GM19467 (cell line): ENCODE measurements around the gene MBNL2.

Experiments
- ATAC-seq: cut with Tn5 transposase; IDR thresholded peaks from one replicate; pipeline ENCODE4 v1.9.1; 2021; ENCODE audit warnings: mild to moderate bottlenecking, moderate library complexity; ENCODE audit not compliant: unreplicated experiment

The MBNL2 gene

DNA sequence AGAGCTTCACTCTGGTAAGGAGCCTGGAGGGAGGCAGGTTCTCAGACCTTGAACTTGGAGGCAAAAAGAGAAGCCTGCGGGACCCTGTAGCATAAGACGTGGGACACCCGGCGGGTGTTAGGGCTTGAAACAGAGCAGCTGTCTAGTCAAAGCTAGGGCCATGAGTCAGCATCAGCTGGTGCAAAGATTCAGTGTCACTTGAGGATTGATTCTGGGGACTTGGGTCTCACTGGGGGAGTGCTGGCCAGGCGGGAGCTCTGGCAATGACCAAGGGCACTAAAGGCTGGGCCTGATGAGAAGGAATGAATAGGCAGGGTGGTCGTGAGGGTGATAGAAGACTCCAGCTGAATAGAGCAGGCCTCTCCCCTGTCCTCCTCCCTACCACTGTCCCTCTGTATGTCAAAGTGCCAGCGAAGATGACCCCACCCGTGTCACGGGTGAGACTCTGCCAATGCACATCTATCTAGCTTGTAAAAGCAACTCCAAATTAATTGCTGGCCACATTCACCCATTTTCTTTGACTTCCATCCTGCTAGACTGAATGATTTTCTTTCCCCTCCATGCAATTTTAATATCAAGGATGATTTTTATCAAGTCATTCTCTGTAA lies 97.1 kb downstream of the MBNL2 start:
- ATAC-seq = no peak

DNA sequence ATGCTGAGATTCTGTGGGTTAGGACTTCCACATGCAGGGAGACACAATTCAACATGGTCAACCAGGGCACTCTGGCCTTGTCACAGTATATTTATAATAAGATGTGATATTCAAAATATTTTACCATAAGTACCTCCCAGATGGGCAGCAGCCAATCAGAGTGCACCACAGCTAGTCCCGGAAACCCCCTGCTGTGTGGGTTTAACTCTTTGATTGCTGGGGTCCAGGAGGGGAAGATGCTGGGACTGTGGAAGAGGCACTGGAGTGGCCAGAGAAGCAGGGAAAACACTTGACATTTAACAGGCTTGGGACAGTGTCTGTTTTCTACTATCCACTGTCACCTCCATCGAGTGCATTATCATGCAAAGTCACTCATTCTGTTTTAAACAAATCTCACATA lies 99.0 kb downstream of the MBNL2 start:
- ATAC-seq = no peak

DNA sequence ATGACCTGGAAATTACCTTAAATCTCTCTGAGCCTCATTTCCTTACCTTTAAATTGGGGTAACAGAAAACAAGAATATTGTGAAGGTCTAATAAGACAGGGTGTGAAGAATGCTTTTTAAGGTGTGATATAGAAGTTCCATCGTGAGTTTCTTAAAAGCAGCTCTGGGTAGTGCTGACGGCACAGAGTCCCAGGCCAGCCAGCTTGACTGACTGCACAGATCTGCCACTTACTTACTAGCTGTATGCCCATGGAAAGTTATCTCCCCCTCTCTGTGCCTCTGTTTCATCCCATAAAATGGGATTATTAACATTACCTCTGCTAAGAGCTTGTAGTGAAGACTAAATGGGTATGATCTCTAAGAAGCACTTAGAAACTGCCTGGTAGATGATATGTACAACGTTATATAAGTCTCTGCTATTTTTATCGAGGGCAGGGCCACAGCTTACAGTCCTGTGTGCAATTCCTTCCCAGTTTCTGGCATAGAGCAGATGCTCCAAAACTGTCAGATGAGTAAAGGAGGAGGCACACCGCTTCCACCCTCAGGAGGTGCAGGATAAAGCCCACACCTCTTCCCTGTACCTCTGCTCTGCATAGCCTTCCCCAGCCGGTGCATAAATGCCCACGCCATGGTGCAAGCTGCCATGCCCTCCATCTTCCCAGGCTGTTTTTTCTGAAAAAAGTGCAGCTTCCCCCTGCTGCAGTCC lies 99.6 kb downstream of the MBNL2 start:
- no peak for ATAC-seq

DNA sequence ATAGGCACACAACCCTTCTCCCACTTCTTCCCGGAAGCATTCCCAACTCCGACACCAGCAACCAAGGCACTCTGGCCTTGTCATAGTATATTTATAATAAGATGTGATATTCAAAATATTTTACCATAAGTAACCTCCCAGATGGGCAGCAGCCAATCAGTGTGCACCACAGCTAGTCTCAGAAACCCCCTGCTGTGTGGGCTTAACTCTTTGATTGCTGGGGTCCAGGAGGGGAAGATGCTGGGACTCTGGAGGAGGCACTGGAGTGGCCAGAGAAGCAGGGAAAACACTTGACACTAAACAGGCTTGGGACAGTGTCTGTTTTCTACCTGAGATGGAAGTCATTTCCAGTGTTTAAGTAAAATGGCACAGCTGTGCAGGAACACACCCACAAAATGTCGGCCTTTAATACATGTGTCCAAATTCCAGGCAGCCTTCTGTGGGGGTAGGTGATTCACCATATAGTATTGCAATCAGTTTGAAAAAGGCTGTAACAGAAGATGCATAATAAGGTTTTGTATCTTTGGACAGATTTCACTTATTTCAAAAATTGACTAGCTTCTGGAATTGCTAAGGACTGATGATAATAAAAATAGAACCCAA lies 100.7 kb downstream of the MBNL2 start:
- ATAC-seq = no peak

DNA sequence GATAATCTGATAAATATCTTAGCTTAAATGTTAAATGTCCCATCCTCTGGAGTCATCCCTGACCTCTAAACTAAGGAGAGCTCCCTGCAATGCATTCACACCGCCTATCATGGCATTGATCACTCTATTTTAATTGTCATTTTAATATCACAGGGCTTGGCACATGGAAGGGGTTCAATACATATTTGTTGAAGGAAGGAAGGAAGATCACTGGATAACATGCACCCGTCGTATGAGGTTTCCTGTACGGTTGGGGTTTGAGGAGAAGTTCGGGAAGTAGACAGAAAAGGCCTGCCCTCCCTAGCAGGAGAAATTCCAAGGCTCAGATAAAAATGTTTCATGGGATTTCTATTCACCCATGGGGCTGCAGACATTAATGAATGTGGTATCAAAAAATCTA lies 102.0 kb downstream of the MBNL2 start:
- no peak for ATAC-seq

DNA sequence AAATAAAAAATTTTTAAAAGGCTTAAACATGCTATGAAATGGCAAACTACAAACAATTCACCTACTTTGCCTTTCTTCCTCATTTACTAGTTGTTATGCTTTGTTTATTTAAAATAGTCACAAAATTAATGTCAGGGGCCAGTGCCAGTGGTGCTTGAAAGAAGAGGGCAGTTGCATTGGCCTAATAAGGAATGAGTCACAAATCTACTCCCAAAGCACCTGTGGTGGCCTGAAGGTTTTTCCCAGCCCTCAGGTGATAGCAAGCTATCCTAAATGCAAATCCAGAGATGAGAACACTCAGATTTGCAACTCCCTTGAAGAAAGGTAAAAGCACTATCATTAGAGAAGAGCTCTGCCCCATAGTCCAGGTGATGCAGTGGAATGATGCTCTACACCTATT lies 103.6 kb downstream of the MBNL2 start:
- ATAC-seq = no peak

DNA sequence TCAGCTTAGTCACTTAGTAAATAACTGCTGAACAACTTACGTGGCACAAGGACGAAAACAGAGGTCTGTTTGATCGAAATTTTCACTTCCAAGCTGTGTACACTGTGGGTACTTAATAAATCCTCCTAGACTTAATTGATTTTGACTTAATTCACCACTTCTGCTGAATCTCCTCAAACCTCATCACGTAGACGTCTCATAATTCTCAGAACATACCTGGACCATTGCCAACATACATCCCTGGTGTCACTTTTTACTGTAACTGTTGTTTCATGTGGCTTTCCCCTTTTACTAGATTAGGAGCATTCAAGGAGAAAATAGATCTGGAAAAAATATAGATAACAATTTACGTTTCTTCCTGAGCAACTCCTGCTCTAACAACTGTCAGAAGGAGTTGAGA lies 105.0 kb downstream of the MBNL2 start:
- ATAC-seq = no peak

DNA sequence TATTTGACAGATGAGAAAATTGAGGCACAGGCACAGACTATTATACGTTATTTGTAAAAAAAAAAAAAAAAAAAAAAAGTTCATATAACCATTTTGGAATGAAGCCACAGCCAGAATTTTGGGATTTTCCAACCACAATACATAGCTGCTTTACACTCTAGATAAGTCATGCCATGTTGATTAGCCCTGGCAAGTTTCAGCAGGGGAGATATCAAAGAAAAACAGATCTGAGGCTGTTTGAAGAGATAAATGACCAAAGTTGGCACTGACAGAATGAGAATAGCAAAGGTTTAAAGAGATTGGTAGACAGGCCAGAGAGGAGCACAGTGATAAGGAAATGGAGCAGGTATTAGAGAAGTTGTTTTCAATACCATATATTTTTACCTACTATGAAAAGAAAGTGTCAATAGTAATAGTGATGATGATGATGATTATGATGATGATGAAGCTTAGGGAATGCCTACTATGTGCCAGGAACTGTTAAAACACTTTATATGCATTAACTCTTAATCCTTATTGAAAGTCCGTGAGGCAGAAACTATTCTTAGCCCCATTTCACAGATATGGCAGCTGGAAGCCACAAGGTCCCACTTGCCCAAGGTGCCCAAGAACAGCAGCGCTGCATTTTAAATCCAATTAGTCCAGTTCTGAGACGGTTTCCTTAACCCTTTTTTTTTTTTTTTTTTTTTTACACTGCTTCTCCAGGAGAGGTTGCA lies 105.5 kb downstream of the MBNL2 start:
- no peak for ATAC-seq

DNA sequence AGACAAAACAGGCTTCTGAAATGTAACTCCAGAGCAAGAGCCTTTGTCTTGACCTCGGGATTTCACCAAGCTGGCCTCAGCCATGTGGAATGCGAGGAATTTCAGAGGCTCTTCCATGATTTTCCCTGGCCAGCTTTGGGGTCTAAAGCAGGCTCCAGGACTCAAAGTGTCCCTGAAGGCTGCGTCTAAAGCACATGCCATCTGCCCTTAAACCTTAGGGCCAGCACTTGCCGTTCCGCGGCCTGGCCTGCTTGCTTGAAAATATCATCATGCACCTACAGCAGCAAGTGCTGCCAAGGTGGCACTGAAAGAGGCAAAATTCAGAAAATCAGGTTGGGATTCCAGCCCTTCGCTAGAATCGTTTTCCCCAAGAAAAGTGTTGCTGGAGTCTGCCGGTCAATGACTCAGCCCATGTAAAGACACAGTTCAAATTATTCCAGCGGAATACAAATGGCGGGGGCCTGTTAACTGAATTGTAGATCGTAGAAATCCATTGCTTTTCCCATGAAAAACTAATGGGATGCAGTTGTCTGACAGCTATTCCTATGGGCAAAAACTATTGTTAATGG lies 106.2 kb downstream of the MBNL2 start:
- ATAC-seq = no peak

DNA sequence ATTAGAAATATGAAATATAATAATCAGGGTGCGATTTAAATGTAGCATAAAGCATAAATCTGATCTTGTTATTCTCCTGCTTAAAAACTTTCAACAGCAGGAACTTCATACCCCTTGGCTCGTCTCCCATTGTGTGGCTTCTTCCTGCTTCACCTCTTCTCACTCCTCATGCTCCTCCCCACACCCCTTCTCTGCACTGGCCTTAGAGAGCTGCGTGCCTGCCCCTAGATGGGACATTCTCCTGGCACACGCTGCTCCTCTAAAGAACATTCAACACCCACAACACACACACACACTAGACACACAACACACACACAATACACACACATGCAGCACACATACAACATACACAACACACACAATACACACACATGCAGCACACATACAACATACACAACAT lies 107.2 kb downstream of the MBNL2 start:
- ATAC-seq = no peak

DNA sequence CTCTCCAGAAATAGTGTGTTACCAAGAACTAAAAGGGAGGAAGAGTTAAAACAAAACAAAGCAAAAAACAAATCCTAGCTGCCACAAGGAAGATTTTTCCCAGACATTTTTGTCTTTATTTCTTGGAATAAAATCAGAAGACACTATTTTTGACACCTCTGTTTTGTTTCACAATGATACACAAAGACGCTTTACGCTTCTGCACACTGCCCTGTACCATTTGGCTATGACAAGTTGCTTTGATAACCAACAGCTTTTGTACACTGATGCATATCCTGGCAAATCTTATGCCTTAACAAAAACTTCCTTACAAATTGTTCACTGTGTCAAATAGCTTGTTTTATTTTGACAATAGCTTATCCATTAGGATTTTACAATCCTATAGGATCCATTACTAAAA lies 108.3 kb downstream of the MBNL2 start:
- ATAC-seq = no peak

DNA sequence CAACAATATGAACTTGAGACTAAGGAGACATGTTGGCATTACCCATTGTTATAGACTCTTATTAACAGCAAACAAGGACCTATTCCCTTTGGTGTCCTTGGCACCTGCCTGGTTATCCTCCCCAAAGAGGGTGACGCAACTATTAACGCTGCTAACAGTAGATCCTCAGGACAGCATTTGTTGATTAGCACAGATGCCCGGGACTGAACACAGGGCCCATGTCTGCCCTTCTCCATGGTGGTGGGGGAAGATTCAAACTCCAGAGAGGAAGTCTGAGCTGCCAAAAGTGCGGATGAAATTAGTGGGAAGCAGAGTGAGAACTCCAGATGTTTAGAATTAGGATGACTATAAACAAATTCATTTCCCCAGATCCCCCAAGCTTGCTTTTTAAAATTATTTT lies 110.6 kb downstream of the MBNL2 start:
- ATAC-seq = no peak

DNA sequence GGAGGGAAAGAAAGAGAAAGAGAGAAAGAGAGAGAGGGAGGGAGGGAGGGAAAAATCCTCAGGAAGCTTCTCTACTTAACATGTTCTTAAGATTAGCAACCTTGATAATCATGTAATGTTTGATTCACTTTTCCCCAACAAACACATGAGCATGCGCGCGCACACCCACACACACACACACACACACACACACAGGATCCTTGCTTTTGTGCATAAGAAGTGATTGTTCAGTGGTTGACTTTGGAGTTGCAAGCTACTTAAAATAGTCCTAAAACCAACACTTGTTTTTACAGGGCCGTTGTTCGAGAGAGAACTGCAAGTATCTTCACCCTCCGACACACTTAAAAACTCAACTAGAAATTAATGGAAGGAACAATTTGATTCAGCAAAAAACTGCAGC lies 111.8 kb downstream of the MBNL2 start:
- no peak for ATAC-seq

DNA sequence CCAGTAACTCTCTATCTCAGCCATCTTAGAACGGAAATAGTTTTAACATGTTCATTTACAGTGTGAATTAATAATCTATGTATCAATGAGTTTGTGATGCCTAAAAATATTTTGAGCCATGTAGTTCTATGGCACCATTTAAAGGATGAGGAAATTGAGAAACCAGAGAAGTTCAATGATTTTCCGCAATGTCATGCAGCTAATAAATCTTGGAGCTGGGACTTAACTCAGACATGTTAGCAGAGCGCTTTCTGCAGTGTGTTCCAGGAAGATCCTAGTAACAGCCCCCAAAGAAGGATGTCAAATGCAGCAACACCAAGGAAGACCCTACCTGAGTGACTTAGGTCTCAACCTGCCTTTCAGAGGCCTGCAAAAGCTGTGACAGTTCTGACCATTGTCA lies 112.6 kb downstream of the MBNL2 start:
- ATAC-seq = no peak

DNA sequence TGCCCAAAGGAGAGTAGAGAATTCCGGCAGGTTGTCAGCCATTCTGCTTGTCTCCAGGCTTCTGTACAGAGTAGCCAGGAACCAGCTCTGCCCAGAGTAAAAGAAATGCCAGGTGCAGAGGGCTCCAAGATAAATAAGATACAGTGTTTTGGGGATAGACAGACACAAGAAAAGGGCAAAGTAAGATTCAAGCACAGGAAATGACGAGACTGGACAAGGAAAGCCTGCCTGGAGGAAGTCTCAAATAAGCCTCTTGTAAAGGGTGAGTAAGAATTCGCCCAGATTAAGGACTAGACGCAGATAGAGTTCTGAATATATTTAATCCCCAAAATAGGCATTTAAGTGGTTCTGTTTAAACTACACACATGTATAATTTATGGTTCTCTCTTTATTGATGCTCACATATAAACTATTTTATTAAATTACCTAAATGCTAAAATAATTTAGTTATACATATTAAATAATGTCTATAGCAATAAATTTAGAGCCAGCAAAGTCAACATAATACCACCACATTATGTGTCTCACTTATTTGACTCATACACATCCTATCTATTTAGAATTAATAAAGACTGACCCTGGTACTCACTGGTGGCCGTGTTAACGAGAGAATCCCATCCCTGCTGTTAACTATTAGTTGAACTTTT lies 113.5 kb downstream of the MBNL2 start:
- no peak for ATAC-seq

DNA sequence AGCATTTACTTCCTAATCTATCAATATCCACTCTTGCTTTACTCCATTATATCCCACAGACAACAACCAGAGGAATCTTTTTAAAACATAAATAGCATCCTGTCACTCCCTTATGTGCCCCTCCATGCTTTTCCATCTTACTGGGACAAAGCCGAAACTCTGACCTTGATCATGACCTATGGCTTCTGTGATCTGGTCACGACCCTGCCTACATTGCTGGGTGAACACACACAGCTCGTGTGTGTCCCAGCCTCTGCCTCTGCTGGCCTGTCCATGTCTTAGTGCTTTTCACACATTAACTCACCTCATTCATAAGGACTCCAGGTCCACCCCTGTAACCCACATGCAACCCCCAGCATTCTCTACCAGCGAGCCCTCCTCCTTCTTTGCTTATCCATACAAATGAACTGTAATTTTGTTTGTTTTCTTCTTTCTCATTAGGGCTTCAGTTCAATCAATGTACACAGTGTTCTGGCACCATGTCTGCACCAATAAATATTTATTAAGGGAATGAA lies 115.9 kb downstream of the MBNL2 start:
- no peak for ATAC-seq

DNA sequence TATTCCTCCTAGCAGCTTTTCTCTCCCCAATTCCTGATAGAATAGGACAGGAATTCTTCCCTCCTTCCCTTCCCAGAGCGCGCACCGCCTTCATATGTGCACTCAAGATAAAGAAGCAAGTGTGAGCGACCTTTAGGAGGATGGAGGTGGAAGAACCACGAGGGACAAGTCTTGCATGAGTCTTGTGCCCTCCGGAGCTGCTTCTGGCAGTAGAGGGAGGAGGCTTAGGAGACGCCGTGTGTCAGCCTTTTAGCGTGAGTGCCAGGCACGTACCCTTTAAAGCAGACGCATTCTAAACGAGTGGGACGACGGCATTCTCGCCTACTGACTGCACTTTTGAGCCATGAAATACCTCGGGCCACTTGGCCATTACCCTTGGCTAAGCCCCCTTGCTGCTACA lies 116.4 kb downstream of the MBNL2 start:
- no peak for ATAC-seq

DNA sequence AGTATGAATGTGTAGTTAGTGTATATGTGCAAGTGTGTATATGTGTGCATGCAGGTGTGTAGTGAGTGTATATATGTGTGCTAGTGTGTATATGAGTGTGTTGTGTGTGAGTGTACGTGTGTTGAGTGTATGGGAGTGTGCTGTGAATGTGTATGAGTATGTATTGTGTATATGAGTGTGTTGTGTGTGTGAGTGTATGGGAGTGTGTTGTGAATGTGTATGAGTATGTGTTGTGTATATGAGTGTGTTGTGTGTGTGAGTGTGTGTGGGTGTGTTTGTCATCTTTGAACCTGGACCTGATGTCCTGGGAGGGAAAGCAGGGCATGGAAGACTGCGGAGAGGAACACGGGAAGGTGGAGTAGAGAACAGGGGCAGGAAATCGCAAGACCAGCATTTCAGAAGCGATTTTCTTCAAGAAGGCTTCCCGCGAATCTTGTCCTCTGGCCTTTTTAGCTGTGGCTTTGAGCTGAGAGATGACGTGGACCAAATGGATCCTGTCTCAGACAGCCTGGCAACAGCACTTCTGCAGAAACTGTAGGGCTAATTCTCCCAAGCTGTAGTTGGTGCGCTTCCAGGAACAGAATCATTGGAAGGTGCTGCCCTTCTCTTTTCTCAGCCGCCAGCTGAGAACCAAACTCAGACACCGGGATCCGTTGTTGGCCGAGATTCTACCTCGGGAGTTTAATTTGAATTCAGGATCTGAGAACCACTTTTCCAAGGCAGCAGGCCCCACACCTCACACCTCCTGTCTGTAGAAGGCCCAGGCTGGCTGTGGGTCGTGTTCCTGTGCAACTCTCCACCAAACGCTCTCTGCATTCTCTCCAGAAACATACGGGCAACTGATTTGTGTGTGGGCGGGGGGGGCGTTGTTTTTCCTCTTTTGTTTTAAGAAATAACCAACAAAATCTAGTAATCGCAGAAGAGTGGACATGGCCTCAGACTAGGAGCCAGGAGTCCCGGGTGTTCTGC lies 117.2 kb downstream of the MBNL2 start:
- ATAC-seq = no peak

DNA sequence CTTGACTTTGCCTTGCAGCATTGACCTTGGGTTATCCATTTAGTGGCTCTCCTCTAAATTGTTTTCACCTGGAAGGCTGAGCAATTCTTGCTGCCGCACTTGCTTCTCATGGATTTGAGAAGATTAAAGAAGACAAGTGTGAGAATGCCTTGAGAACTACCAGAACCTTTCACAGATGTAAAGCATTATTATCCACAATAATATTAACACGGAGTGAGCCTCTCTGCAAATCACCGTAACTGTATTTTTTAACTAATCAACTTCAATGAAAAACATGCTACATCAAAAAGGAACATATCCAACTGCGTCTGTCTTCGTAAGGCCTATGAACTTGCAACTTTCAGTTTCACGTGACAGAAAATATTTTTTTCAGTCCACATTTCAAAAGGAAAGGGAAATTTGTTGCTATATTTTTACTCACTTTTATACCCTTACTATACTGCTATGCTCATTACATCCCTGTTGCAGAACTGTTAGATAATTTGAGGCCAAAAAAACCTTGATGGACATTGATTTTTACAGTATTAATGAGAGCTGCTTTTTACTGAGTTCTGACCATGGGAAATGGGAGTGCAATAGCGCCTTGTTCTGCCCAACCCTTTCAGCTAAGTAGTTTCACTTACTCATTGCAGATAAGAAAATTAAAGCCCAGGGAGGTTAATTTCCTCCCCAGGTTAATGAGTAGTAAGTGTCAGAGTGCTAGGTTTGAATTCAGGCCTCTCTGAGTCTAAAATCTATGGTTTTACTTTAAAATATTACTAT lies 118.0 kb downstream of the MBNL2 start:
- ATAC-seq = peak; percentile 46
